GM10266 (cell line): ENCODE results near the gene LAMA5.

Experiments
- DNase-seq: peaks from one replicate; pipeline ENCODE4 v3.0.0; 2012; ENCODE audit errors: extremely low spot score
- TF ChIP-seq, protein P1 (sequence below): IDR thresholded peaks from 2 replicates; pipeline ENCODE4 v1.5.1; 2012; ENCODE audit warnings: mild to moderate bottlenecking, low read depth; ENCODE audit not compliant: control insufficient read depth, insufficient read depth; ENCODE audit errors: missing control alignments

The LAMA5 gene

GRCh38 chr20:62296724-62297448 lies 70.2 kb downstream of the LAMA5 start:
- DNase-seq = no peak
- TF ChIP-seq, protein P1, sequence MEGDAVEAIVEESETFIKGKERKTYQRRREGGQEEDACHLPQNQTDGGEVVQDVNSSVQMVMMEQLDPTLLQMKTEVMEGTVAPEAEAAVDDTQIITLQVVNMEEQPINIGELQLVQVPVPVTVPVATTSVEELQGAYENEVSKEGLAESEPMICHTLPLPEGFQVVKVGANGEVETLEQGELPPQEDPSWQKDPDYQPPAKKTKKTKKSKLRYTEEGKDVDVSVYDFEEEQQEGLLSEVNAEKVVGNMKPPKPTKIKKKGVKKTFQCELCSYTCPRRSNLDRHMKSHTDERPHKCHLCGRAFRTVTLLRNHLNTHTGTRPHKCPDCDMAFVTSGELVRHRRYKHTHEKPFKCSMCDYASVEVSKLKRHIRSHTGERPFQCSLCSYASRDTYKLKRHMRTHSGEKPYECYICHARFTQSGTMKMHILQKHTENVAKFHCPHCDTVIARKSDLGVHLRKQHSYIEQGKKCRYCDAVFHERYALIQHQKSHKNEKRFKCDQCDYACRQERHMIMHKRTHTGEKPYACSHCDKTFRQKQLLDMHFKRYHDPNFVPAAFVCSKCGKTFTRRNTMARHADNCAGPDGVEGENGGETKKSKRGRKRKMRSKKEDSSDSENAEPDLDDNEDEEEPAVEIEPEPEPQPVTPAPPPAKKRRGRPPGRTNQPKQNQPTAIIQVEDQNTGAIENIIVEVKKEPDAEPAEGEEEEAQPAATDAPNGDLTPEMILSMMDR = no peak

- no peak for DNase-seq
- TF ChIP-seq, protein P1 = no peak
Measured at GRCh38 chr20:62294516-62294915, 72.6 kb downstream of the LAMA5 start.

DNA sequence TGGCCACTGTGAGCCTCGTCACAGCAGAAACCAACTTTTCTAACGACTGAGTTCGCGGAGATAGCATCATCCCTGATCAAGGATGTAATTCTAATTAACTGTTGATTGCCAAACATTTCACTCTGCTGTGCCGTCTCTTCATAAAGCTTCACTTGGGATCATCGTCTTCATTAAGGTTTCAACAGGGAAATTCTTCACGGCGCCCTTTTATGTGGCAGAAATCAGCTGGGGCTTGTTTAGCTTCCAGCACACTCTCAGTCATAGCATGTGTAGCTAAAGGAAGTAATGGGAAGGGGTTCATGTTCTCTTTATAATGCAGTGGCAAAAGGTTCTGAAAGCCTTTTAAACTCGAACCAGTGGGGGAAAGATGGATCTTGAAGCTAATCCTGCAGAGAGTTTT lies 73.2 kb downstream of the LAMA5 start:
- DNase-seq = no peak
- TF ChIP-seq, protein P1 = no peak

DNA sequence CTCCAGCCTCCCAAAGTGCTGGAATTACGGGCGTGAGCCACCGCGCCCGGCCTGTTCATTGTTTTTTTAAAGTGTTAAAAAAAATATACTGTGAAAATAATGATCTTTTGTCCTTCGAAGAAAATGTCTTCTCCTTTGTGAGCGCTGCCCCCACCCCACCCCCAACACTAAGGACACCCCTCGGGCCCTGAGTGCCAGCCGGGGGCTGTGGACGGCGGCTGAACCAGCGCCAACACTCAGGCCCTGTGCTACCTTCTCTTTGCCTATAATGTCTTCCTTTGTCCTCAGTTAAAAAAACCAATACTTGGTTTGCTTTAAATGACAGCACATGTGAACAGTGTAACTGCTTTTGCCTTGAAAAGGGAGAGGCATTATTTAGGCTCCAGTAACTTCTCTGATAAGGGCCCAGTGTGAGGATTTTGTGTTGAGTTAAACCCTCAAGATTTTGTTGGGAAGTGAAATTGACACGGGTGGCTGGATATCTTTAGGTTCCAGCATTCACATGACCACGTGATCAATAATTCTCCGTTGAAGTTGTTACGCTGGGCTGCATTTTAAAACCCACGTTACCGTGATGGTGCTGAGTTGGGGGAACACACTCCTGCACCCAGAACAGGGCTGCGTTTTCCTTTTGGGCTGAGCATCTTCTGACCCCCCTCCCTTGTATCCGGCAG lies 73.9 kb downstream of the LAMA5 start:
- DNase-seq = no peak
- TF ChIP-seq, protein P1 = no peak

DNA sequence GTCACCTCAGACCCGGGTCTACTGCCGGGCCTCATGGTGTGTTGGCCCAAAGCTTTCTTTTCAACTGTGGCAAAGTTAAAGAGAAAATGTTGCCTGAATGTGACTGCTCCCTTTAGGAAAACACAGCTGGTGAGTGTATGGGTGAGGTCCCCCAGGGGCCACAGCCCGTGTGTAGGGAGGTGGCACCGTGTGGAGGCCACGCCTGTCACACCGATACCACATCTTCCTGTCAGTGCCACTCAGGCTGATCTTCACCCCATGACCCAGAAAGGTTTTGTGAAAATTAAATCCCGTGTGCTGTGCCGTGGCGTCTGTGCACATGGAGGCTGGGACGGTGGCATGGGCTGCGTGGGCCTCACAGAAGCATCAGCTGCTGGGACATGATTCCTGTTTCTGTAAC lies 75.0 kb downstream of the LAMA5 start:
- no peak for DNase-seq
- TF ChIP-seq, protein P1 = no peak

DNA sequence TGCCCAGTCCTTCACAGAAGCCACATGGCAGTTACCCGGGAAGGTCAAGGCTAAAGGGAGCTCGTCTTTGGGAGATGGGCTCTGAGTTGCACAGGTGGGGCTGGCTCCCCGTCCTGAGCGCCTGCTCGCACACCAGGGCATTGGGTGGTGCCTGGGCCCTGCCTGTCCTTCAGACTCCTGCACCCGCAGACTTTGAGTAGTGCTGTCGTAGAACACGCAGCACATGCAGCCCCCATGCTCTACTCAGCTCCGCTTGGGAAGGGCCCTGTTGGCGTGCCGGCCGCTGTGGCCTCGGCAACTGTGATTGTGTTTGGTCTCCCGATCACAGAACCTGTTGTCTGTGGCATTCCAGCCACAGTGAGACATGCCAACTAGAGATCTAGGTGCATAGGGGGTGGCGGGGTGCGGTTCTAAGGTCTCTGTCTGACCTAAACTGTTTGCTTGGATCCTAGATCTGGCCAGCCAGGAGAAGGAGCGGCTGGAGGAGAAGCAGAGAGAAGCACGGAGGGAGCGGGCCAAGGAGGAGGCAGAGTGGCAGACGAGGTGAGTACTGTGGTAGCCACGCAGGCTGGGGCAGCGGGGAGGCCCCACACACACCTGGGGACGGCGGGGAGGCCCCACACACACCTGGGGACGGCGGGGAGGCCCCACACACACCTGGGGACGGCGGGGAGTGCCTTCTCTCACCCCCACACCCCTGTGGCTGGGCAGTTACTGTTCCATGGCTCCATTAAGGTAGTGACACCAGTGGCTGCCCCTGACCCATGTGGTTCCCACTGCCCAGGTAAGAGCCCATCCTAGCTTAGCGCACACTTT lies 75.7 kb downstream of the LAMA5 start:
- DNase-seq = no peak
- TF ChIP-seq, protein P1 = no peak
